G401 (cell line): Measurements from ENCODE around the gene VSTM1. TPM values are rescaled to one million over a fixed set of nuclear protein-coding genes. Genes with fewer than 3 reads are reported as not detected.

Experiments used
- total RNA-seq: library from RNA; depleted of rRNA; stranded (reverse); fragments of >200 nt; shearing (Covaris generic); gene quantifications from 2 replicates; pipeline ENCODE4 v1.2.3, GENCODE V29; 2014; rRNA removed

The VSTM1 gene
- total RNA-seq, 1 experiment from 2014 or later: 0.71 TPM

Other genes with a start within 250 kb of the VSTM1 start
- gene NLRP12, start 239.6 kb downstream of the VSTM1 start, total RNA-seq: not detected in 2 replicates
- gene MYADM, start 196.0 kb downstream of the VSTM1 start, total RNA-seq: 6.1 and 6.3 TPM in 2 replicates
- 0.17 and 1.6 TPM in 2 replicates for gene PRKCG, start 181.7 kb downstream of the VSTM1 start, total RNA-seq
- 6.9 and 11.0 TPM in 2 replicates for gene CACNG7, start 154.6 kb downstream of the VSTM1 start, total RNA-seq
- 0.68 and 1.8 TPM in 2 replicates for gene CACNG8, start 101.0 kb downstream of the VSTM1 start, total RNA-seq
- not detected in 2 replicates for gene CACNG6, start 72.3 kb downstream of the VSTM1 start, total RNA-seq
- not detected in 2 replicates for gene TARM1, start 17.5 kb upstream of the VSTM1 start, total RNA-seq
- gene OSCAR, start 36.9 kb upstream of the VSTM1 start, total RNA-seq: 1.7 TPM in 1 of 2 replicates, not detected in the other
- 28.7 and 54.7 TPM in 2 replicates for gene NDUFA3, start 39.0 kb upstream of the VSTM1 start, total RNA-seq
- 21.6 and 23.5 TPM in 2 replicates for gene TFPT, start 51.8 kb upstream of the VSTM1 start, total RNA-seq
- gene PRPF31, start 51.9 kb upstream of the VSTM1 start, total RNA-seq: 111 and 113 TPM in 2 replicates
- 11.6 and 15.2 TPM in 2 replicates for gene CNOT3, start 73.9 kb upstream of the VSTM1 start, total RNA-seq
- 5.5 and 7.3 TPM in 2 replicates for gene LENG1, start 95.8 kb upstream of the VSTM1 start, total RNA-seq
- 9.6 TPM in 1 of 2 replicates, not detected in the other for gene TMC4, start 109.3 kb upstream of the VSTM1 start, total RNA-seq
- gene MBOAT7, start 125.7 kb upstream of the VSTM1 start, total RNA-seq: 36.3 and 46.0 TPM in 2 replicates
- 146 and 178 TPM in 2 replicates for gene TSEN34, start 127.4 kb upstream of the VSTM1 start, total RNA-seq
- gene RPS9, start 137.0 kb upstream of the VSTM1 start, total RNA-seq: 2,874 and 3,759 TPM in 2 replicates
- 0.74 and 0.81 TPM in 2 replicates for gene LILRB3, start 159.1 kb upstream of the VSTM1 start, total RNA-seq
- not detected in 2 replicates for gene LILRA6, start 178.9 kb upstream of the VSTM1 start, total RNA-seq
- not detected in 2 replicates for gene LILRB5, start 193.4 kb upstream of the VSTM1 start, total RNA-seq
- not detected in 2 replicates for gene LILRB2, start 217.2 kb upstream of the VSTM1 start, total RNA-seq
- gene LILRA5, start 249.3 kb upstream of the VSTM1 start, total RNA-seq: not detected in 2 replicates